Measurements from ENCODE around the gene LGR4.

DNA sequence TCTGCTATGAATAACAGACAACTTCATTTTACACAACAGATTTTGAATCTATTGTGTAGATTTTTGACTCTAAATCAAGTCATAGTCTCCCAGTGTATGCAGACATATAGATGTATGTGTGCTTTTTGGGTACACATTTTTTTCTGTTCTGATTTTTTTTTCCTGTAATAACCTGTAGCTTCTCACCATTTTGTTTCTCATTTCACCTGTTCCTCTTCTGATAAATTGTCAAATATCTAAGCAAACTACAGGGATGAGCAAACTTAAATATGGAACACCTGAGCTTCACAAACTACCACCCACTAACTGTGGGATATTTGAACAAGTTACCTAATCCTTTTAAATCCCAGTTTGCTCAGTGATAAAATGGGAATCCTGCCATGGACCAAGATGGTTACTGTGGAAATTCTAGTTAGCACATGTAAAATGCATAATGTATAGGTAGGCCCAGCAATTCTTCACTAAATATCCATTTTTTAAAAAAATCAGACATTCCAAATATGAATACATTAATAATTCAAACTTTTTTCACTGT, 15.7 kb downstream of the LGR4 start:
- TF ChIP-seq, protein P1, sequence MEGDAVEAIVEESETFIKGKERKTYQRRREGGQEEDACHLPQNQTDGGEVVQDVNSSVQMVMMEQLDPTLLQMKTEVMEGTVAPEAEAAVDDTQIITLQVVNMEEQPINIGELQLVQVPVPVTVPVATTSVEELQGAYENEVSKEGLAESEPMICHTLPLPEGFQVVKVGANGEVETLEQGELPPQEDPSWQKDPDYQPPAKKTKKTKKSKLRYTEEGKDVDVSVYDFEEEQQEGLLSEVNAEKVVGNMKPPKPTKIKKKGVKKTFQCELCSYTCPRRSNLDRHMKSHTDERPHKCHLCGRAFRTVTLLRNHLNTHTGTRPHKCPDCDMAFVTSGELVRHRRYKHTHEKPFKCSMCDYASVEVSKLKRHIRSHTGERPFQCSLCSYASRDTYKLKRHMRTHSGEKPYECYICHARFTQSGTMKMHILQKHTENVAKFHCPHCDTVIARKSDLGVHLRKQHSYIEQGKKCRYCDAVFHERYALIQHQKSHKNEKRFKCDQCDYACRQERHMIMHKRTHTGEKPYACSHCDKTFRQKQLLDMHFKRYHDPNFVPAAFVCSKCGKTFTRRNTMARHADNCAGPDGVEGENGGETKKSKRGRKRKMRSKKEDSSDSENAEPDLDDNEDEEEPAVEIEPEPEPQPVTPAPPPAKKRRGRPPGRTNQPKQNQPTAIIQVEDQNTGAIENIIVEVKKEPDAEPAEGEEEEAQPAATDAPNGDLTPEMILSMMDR (IDR thresholded peaks at IDR 0.05): no peak
- no peak for TF ChIP-seq POLR2A (IDR thresholded peaks at IDR 0.05)

All from tibial nerve (tissue), 3 donors.